Measurements from ENCODE around the gene LITAFD. TPM values are rescaled to one million over a fixed set of nuclear protein-coding genes. Genes with fewer than 3 reads are reported as not detected.

Gene LITAFD
- total RNA-seq, 1 experiment from 2014 or later, result not detected

DNA sequence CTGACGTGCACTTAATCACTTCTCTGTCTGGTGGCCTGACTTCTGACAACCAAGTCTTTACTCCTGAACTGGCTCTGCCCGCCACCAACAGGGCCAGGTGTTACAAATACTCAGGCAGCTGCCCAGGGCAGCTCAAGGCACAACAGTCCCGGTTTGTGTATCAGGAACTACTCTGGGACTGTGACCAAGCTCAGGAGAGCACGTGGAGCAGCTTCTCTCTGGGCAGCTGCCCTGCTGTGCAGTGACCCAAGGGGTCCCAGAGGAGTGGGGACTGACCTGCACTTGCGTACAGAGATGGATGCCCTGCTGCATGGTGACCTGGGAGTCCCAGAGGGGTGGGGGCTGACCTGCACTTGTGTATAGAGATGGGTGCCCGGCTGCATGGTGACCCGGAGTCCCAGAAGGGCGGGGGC, 21.9 kb downstream of the LITAFD start:
- ATAC-seq, result no peak
- POLR2A ChIA-PET, result no interaction called here
- CTCF ChIA-PET, result interaction anchor here (1.0 kb wide), 1 partner anchor 105 kb away, joined by 3 read pairs; no protein-coding TSS in a partner anchor
- no peak overlapping the region for H3K27ac ChIP-seq (ENCODE audit: low read depth, low read length)
- H3K9me3 ChIP-seq (ENCODE audit: control insufficient read depth in 1 of 2, insufficient read depth in 1 of 2, low read depth in 1 of 2, low read length in 2 of 2), result no peaks in the 10 kb centered on the region
- H4K20me1 ChIP-seq (ENCODE audit: insufficient read depth), result peaks cover 8% of the 10 kb centered on the region; the same call in 1 of the 2 replicates
- no peak overlapping the region for H2AFZ ChIP-seq (ENCODE audit: low read depth, low read length, poor library complexity, severe bottlenecking)
- H3K9me2 ChIP-seq (ENCODE audit: insufficient read depth), result no peaks in the 10 kb centered on the region
- TF ChIP-seq, protein P1, sequence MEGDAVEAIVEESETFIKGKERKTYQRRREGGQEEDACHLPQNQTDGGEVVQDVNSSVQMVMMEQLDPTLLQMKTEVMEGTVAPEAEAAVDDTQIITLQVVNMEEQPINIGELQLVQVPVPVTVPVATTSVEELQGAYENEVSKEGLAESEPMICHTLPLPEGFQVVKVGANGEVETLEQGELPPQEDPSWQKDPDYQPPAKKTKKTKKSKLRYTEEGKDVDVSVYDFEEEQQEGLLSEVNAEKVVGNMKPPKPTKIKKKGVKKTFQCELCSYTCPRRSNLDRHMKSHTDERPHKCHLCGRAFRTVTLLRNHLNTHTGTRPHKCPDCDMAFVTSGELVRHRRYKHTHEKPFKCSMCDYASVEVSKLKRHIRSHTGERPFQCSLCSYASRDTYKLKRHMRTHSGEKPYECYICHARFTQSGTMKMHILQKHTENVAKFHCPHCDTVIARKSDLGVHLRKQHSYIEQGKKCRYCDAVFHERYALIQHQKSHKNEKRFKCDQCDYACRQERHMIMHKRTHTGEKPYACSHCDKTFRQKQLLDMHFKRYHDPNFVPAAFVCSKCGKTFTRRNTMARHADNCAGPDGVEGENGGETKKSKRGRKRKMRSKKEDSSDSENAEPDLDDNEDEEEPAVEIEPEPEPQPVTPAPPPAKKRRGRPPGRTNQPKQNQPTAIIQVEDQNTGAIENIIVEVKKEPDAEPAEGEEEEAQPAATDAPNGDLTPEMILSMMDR (IDR thresholded peaks at IDR 0.05 in 2 of 3, conservative IDR thresholded peaks at IDR 0.05 in 1 of 3; ENCODE audit: borderline replicate concordance in 1 of 3, insufficient read depth in 1 of 3, low read depth in 2 of 3, low read length in 2 of 3), result no peak
- TF ChIP-seq FOSL1 (IDR thresholded peaks at IDR 0.05; ENCODE audit: low read depth), result no peak
- intact Hi-C loops (cut with micrococcal nuclease), result loop anchor here (2.0 to 10.0 kb wide), 2 partner anchors 105 to 131 kb away; no protein-coding TSS in a partner anchor
- DNase-seq (ENCODE audit: low read depth, low spot score), result no peak
- H3K79me2 ChIP-seq (ENCODE audit: insufficient read depth, low read length), result peaks cover 20% of the 10 kb centered on the region
- peaks cover 60 to 66% of the 10 kb centered on the region in 2 experiments for H3K36me3 ChIP-seq (ENCODE audit: control insufficient read depth in 1 of 2, insufficient read depth in 2 of 2, low read length in 2 of 2)
- BruUV-seq (replicated peaks), result no TSS peak
- H3K27me3 ChIP-seq (ENCODE audit: insufficient read depth, low read length), result no peaks in the 10 kb centered on the region
- no peak overlapping the region for H3K9ac ChIP-seq (ENCODE audit: low read length)
- no peak overlapping the region for H3K4me2 ChIP-seq (ENCODE audit: low read length)
- RAD21 ChIA-PET (ENCODE audit: low non-redundant PET in 1 of 2, low total read pairs in 2 of 2, uncharacterized antibody in 2 of 2, unreplicated experiment in 2 of 2), result interaction anchor here in 1 of 2 experiments (0.7 kb wide), 1 partner anchor 105 kb away, joined by 4 read pairs; no protein-coding TSS in a partner anchor
- no peak overlapping the region for H3K4me3 ChIP-seq (replicated peaks in 1 of 2; ENCODE audit: low read depth in 1 of 2, low read length in 2 of 2)
- H3K4me1 ChIP-seq (ENCODE audit: control insufficient read depth in 1 of 2, insufficient read depth in 2 of 2, low read length in 2 of 2), result no peaks in the 10 kb centered on the region

DNA sequence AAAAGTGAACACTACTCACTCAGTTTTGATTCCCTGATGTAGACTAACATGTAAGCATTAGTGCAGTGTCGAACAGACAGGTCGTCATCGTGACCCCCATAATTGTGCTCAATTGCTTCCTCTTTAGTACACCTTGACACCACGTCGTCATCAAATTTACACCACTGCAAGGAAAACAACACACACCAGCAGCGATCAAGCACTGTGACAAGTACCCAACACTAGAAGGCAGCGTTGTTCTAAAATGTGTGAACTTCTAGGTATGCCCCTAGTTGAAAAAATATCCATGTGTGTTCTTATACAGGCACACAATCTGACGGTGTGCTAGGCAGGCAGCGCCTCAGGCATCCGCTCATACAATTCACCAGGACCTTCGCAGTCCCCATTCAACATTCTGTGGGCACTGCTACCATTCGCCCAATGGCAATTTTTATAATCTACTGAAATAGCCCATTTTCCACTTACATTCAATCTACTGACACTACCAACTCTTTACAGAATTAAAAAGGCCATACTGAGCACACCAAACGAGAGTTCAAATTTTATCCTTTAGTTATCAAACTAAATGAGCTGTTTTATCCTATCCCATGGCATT, 23.1 kb downstream of the LITAFD start:
- RAD21 ChIA-PET (ENCODE audit: low non-redundant PET in 1 of 2, low total read pairs in 2 of 2, uncharacterized antibody in 2 of 2, unreplicated experiment in 2 of 2), result no interaction called here
- Histone ChIP-seq H2AFZ (ENCODE audit: low read depth, low read length, poor library complexity, severe bottlenecking) (no peak overlapping the region), H3K9me2 (ENCODE audit: insufficient read depth) (no peaks in the 10 kb centered on the region), H3K36me3 (ENCODE audit: control insufficient read depth in 1 of 2, insufficient read depth in 2 of 2, low read length in 2 of 2) (peaks cover 51 to 54% of the 10 kb centered on the region in 2 experiments), H3K4me3 (replicated peaks in 1 of 2; ENCODE audit: low read depth in 1 of 2, low read length in 2 of 2) (no peak overlapping the region), H3K9me3 (ENCODE audit: control insufficient read depth in 1 of 2, insufficient read depth in 1 of 2, low read depth in 1 of 2, low read length in 2 of 2) (no peaks in the 10 kb centered on the region), H3K79me2 (ENCODE audit: insufficient read depth, low read length) (peaks cover 29% of the 10 kb centered on the region), H3K27ac (ENCODE audit: low read depth, low read length) (no peak overlapping the region), H3K9ac (ENCODE audit: low read length) (no peak overlapping the region), H3K4me2 (ENCODE audit: low read length) (no peak overlapping the region), H3K4me1 (ENCODE audit: control insufficient read depth in 1 of 2, insufficient read depth in 2 of 2, low read length in 2 of 2) (no peaks in the 10 kb centered on the region), H4K20me1 (ENCODE audit: insufficient read depth) (peaks cover 8% of the 10 kb centered on the region; the same call in 1 of the 2 replicates), H3K27me3 (ENCODE audit: insufficient read depth, low read length) (no peaks in the 10 kb centered on the region)
- ATAC-seq, result peak; percentile 90
- CTCF ChIA-PET, result interaction anchor here (1.2 kb wide), 2 partner anchors 103 to 230 kb away, joined by 3 to 4 read pairs; no protein-coding TSS in a partner anchor
- no TSS peak for BruUV-seq (replicated peaks)
- intact Hi-C loops (cut with micrococcal nuclease), result loop anchor here (1.0 to 10.0 kb wide), 3 partner anchors 104 to 229 kb away; no protein-coding TSS in a partner anchor
- TF ChIP-seq, protein P1 (IDR thresholded peaks at IDR 0.05 in 2 of 3, conservative IDR thresholded peaks at IDR 0.05 in 1 of 3; ENCODE audit: borderline replicate concordance in 1 of 3, insufficient read depth in 1 of 3, low read depth in 2 of 3, low read length in 2 of 3), result peak; percentile 51 to 56 (median 52)
- TF ChIP-seq SIN3A (IDR thresholded peaks at IDR 0.05; ENCODE audit: low read depth), result no peak
- TF ChIP-seq EZH2phosphoT487 (IDR thresholded peaks at IDR 0.05; ENCODE audit: borderline replicate concordance), result no peak
- TF ChIP-seq RAD21 (IDR thresholded peaks at IDR 0.05; ENCODE audit: low read depth), result peak; percentile 70
- no peak for TF ChIP-seq ZFX (IDR thresholded peaks at IDR 0.05)
- POLR2A ChIA-PET, result no interaction called here
- peak; percentile 19 for DNase-seq (ENCODE audit: low read depth, low spot score)
